NCI-H1694 (cell line): ENCODE measurements around the gene SKAP1.
A peak's percentile ranks its signal among the peaks of the same experiment; 100 is the strongest.
"Not testable (repeated sequence)": the region's sequence is repeated elsewhere in the genome, so short reads cannot be mapped to it uniquely, and the experiment has no call there.

ENCODE experiments used
- DNase-seq: peaks from one replicate; lab custom pipeline; 2025; lab: John Stamatoyannopoulos, UW

The SKAP1 gene

GRCh38 chr17:48285614-48286013, 144.4 kb downstream of the SKAP1 start:
- no peak for DNase-seq

- no peak for DNase-seq
Observed at GRCh38 chr17:48283907-48284306, 146.1 kb downstream of the SKAP1 start.

- DNase-seq: no peak
Observed at GRCh38 chr17:48283411-48283810, 146.6 kb downstream of the SKAP1 start.

- DNase-seq: no peak
Observed at GRCh38 chr17:48282303-48282702, 147.7 kb downstream of the SKAP1 start.

- DNase-seq: no peak
Observed at GRCh38 chr17:48278760-48279491, 151.1 kb downstream of the SKAP1 start.

- no peak for DNase-seq
Observed at GRCh38 chr17:48276776-48277175, 153.2 kb downstream of the SKAP1 start.

GRCh38 chr17:48270899-48271298, 159.1 kb downstream of the SKAP1 start:
- no peak for DNase-seq

GRCh38 chr17:48269209-48269608, 160.8 kb downstream of the SKAP1 start:
- DNase-seq: no peak

- DNase-seq: no peak
Observed at GRCh38 chr17:48263731-48264035, 166.3 kb downstream of the SKAP1 start.

- DNase-seq: peak; percentile 20
Observed at GRCh38 chr17:48262982-48263730, 166.9 kb downstream of the SKAP1 start.

GRCh38 chr17:48261297-48261880, 168.6 kb downstream of the SKAP1 start:
- no peak for DNase-seq

GRCh38 chr17:48259694-48260291, 170.2 kb downstream of the SKAP1 start:
- no peak for DNase-seq

GRCh38 chr17:48258331-48258730, 171.7 kb downstream of the SKAP1 start:
- DNase-seq: no peak

GRCh38 chr17:48255759-48256158, 174.3 kb downstream of the SKAP1 start:
- DNase-seq: no peak

GRCh38 chr17:48254896-48255295, 175.1 kb downstream of the SKAP1 start:
- no peak for DNase-seq

GRCh38 chr17:48253975-48254374, 176.0 kb downstream of the SKAP1 start:
- no peak for DNase-seq

GRCh38 chr17:48251950-48252349, 178.1 kb downstream of the SKAP1 start:
- no peak for DNase-seq

GRCh38 chr17:48250949-48251348, 179.1 kb downstream of the SKAP1 start:
- DNase-seq: no peak

GRCh38 chr17:48250059-48250458, 180.0 kb downstream of the SKAP1 start:
- DNase-seq: not testable (repeated sequence)

- no peak for DNase-seq
Observed at GRCh38 chr17:48247603-48248002, 182.4 kb downstream of the SKAP1 start.

- no peak for DNase-seq
Observed at GRCh38 chr17:48247038-48247437, 183.0 kb downstream of the SKAP1 start.

- DNase-seq: no peak
Observed at GRCh38 chr17:48246612-48247011, 183.4 kb downstream of the SKAP1 start.

GRCh38 chr17:48245465-48246033, 184.5 kb downstream of the SKAP1 start:
- DNase-seq: not testable (repeated sequence)
